CD14-positive monocyte (primary cell): ENCODE measurements around the gene RCE1. TPM values are rescaled to one million over a fixed set of nuclear protein-coding genes. Genes with fewer than 3 reads are reported as not detected.

Experiments
- DNase-seq, 3 donors: peaks; one replicate each; pipeline ENCODE4 v3.0.0-alpha.2; 2011 to 2022
- H2AFZ ChIP-seq: 2 replicates; pipeline ENCODE4 v1.6.0; 2012; ENCODE audit warnings: mild to moderate bottlenecking, low read depth, low read length, inconsistent platforms; ENCODE audit not compliant: insufficient read depth, poor library complexity, severe bottlenecking
- H3K27ac ChIP-seq, 2 donors: 1 replicate in 1 of 2; 2 replicates in 1 of 2; pipeline ENCODE4 v1.5.1; 2012 to 2013; ENCODE audit warnings: low read length in 2 of 2, control low read depth in 1 of 2, inconsistent platforms in 1 of 2, low read depth in 1 of 2, mild to moderate bottlenecking in 1 of 2
- H3K27me3 ChIP-seq, 2 donors: one replicate each; pipeline versions ENCODE4 v1.6.0 to v1.6.1; 2011 to 2013; ENCODE audit warnings: low read length in 2 of 2; ENCODE audit not compliant: control insufficient read depth in 2 of 2, insufficient read depth in 2 of 2
- H3K36me3 ChIP-seq, 2 donors: replicated peaks in 1 of 2; 1 replicate in 1 of 2; 2 replicates in 1 of 2; pipeline versions ENCODE4 v1.5.1 to v1.6.1; 2012 to 2013; ENCODE audit warnings: low read length in 2 of 2, control low read depth in 1 of 2, inconsistent platforms in 1 of 2, mild to moderate bottlenecking in 1 of 2; ENCODE audit not compliant: insufficient read depth in 2 of 2, control insufficient read depth in 1 of 2
- H3K4me1 ChIP-seq, 2 donors: 1 replicate in 1 of 2; 2 replicates in 1 of 2; pipeline versions ENCODE4 v1.5.1 to v1.6.1; 2012 to 2013; ENCODE audit warnings: low read length in 2 of 2, control low read depth in 1 of 2, inconsistent platforms in 1 of 2, mild to moderate bottlenecking in 1 of 2, moderate library complexity in 1 of 2; ENCODE audit not compliant: insufficient read depth in 2 of 2, control insufficient read depth in 1 of 2
- H3K4me2 ChIP-seq: replicated peaks from 2 replicates; pipeline ENCODE3; 2012; ENCODE audit warnings: low read length, moderate library complexity, mild to moderate bottlenecking; ENCODE audit not compliant: poor library complexity, severe bottlenecking; ENCODE audit errors: extremely low read depth
- H3K4me3 ChIP-seq, 3 experiments: fragments of 200-600 bp in 1 of 3; sonication (generic) in 1 of 3; replicated peaks in 1 of 3; 1 replicate in 2 of 3; 2 replicates in 1 of 3; pipeline ENCODE4 v1.5.1; 2011 to 2013; ENCODE audit warnings: low read length in 3 of 3, mild to moderate bottlenecking in 3 of 3, control low read depth in 2 of 3, low read depth in 2 of 3, inconsistent platforms in 1 of 3, moderate library complexity in 1 of 3
- H3K79me2 ChIP-seq: 2 replicates; pipeline ENCODE4 v1.6.0; 2012; ENCODE audit warnings: mild to moderate bottlenecking, control low read depth, inconsistent platforms, low read length, moderate library complexity; ENCODE audit not compliant: insufficient read depth
- H3K9ac ChIP-seq: 2 replicates; pipeline ENCODE4 v1.6.0; 2017; ENCODE audit warnings: low read length, mild to moderate bottlenecking; ENCODE audit not compliant: insufficient read depth, poor library complexity, severe bottlenecking
- H3K9me3 ChIP-seq, 2 donors: replicated peaks in 1 of 2; 1 replicate in 1 of 2; 2 replicates in 1 of 2; pipeline versions ENCODE4 v1.5.1 to v1.6.1; 2012 to 2013; ENCODE audit warnings: low read length in 2 of 2, control low read depth in 1 of 2; ENCODE audit not compliant: control insufficient read depth in 1 of 2, insufficient read depth in 1 of 2
- H4K20me1 ChIP-seq: 2 replicates; pipeline ENCODE4 v1.6.0; 2012; ENCODE audit warnings: mild to moderate bottlenecking, low read length, control low read depth, moderate library complexity; ENCODE audit not compliant: insufficient read depth
- H3K27ac Mint-ChIP-seq, 7 donors: one replicate each; pipeline ENCODE4 v1.8.0; 2020; ENCODE audit warnings: mild to moderate bottlenecking in 7 of 7, mixed read lengths in 7 of 7, moderate library complexity in 6 of 7, inconsistent platforms in 2 of 7
- H3K27me3 Mint-ChIP-seq, 3 donors: one replicate each; pipeline ENCODE4 v1.8.0; 2021 to 2022; ENCODE audit warnings: low read depth in 3 of 3, mild to moderate bottlenecking in 3 of 3, mixed read lengths in 3 of 3, moderate library complexity in 3 of 3, inconsistent platforms in 1 of 3
- H3K36me3 Mint-ChIP-seq, 2 donors: one replicate each; pipeline ENCODE4 v1.8.0; 2020; ENCODE audit warnings: mixed read lengths in 2 of 2, inconsistent platforms in 1 of 2, mild to moderate bottlenecking in 1 of 2
- H3K4me1 Mint-ChIP-seq: one replicate; pipeline ENCODE4 v1.8.0; 2020; ENCODE audit warnings: mild to moderate bottlenecking, mixed read lengths
- H3K4me3 Mint-ChIP-seq, 2 donors: one replicate each; pipeline ENCODE4 v1.8.0; 2020; ENCODE audit warnings: mild to moderate bottlenecking in 2 of 2, mixed read lengths in 2 of 2, moderate library complexity in 1 of 2
- H3K9me3 Mint-ChIP-seq, 7 donors: one replicate each; pipeline ENCODE4 v1.8.0; 2020 to 2022; ENCODE audit warnings: mixed read lengths in 7 of 7, mild to moderate bottlenecking in 6 of 7, moderate library complexity in 6 of 7, inconsistent platforms in 2 of 7
- CTCF ChIP-seq: fragments of 200-600 bp; IDR thresholded peaks from one replicate; pipeline ENCODE4 v1.8.0; 2022; ENCODE audit warnings: antibody characterized with exemption, mild to moderate bottlenecking
- WGBS: methylation state at CpG from one replicate; pipeline ENCODE4 v1.1.5; 2013; ENCODE audit warnings: missing lambda C conversion rate; ENCODE audit not compliant: insufficient coverage; 5-methylcytosine and 5-hydroxymethylcytosine counted together
- intact Hi-C, 2 donors: fragments of 100-400 bp; cut with micrococcal nuclease; formaldehyde crosslinking; loops; one replicate each; pipeline versions ENCODE4 v1.15.0 to v1.15.1; 2023
- polyA plus RNA-seq, 3 donors: library from polyadenylated mRNA; depleted of rRNA in 1 of 3; unstranded in 2 of 3; stranded (reverse) in 1 of 3; fragments of 300-500 nt in 2 of 3; fragments of >200 nt in 1 of 3; fragmentation: Illumina TruSeq in 2 of 3; gene quantifications; 1 replicate in 2 of 3; 2 replicates in 1 of 3; pipeline ENCODE4 v1.2.3, GENCODE V29; 2012 to 2021

The RCE1 gene
- polyA plus RNA-seq, 3 donors = 20.3 to 24.7 (median 22.8) TPM

DNA sequence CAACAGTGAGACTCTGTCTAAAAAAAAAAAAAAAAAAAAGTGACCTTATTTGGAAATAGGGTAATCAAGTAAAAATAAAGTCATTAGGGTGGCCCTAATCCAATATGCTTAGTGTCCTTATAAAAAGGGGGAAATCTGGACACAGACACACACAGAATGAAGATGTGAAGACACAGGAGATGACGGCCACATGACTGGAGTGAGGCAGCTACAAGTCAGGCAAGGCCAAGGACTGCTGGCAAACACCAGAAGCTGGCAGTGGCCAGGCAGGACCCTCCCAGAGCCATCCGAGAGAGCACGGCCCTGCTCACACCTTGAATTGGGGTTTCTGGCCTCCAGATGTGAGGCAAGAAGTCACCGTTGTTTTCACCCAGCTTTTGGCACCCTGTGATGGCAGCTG, 42.2 kb downstream of the RCE1 start:
- H3K36me3 ChIP-seq = no peaks in the 10 kb centered on the region
- Mint-ChIP-seq H3K36me3 (peaks cover 0 to 3% of the 10 kb centered on the region in 2 donors), H3K9me3 (peaks cover 0 to 2% (median 0%) of the 10 kb centered on the region in 7 donors), H3K4me3 (no peak overlapping the region), H3K27ac (no peak overlapping the region), H3K27me3 (peaks cover 1 to 5% (median 4%) of the 10 kb centered on the region in 3 donors), H3K4me1 (peaks cover 11% of the 10 kb centered on the region)
- TF ChIP-seq CTCF = no peak
- H4K20me1 ChIP-seq = no peaks in the 10 kb centered on the region
- H3K4me1 ChIP-seq = peaks cover 0 to 4% of the 10 kb centered on the region in 2 donors
- no peak overlapping the region for H3K27ac ChIP-seq
- intact Hi-C loops = no loop called here
- H3K79me2 ChIP-seq = no peaks in the 10 kb centered on the region
- no peak for DNase-seq
- no peaks in the 10 kb centered on the region for H3K27me3 ChIP-seq
- no peaks in the 10 kb centered on the region for H3K9me3 ChIP-seq
- H3K9ac ChIP-seq = no peak overlapping the region
- WGBS = 90% methylated on average over 3 of the region's 4 CpGs
- no peak overlapping the region for H3K4me2 ChIP-seq
- no peak overlapping the region for H2AFZ ChIP-seq
- no peak overlapping the region for H3K4me3 ChIP-seq

DNA sequence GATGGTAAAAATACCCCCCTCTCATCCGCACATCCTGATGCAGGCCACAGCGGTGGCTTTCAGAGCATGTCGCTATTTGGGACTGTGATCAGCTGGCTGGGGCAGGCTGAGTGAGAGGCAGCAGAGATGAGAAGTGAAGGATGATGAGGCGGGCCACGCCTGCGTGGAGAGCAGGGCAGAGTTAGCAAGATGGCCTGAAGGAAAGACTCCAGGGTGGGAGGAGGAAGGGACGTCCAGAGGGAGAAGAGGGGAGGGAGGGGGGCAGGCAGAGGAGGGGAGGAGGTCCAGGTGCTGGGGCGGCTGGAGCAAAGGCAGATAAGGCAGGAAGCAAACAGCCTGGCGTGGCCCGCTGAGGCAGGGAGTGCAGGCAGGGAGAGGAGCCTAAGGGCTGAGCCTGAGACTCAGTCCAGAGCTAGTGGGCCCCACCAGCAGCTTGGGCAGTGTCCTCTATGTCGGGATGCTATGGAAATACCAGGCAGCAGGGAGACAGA, 42.8 kb downstream of the RCE1 start:
- intact Hi-C loops = no loop called here
- no peaks in the 10 kb centered on the region for H3K27me3 ChIP-seq
- H3K36me3 ChIP-seq = no peaks in the 10 kb centered on the region
- H3K4me3 ChIP-seq = no peak overlapping the region
- Mint-ChIP-seq H3K27ac (no peak overlapping the region), H3K4me3 (no peak overlapping the region), H3K27me3 (peaks cover 1 to 6% (median 3%) of the 10 kb centered on the region in 3 donors), H3K36me3 (peaks cover 0 to 3% of the 10 kb centered on the region in 2 donors), H3K4me1 (peaks cover 5% of the 10 kb centered on the region), H3K9me3 (peaks cover 0 to 2% (median 0%) of the 10 kb centered on the region in 7 donors)
- H4K20me1 ChIP-seq = no peaks in the 10 kb centered on the region
- no peak for DNase-seq
- H3K4me2 ChIP-seq = no peak overlapping the region
- H3K79me2 ChIP-seq = no peaks in the 10 kb centered on the region
- H3K4me1 ChIP-seq = no peaks in the 10 kb centered on the region
- 82% methylated on average over 9 of the region's 11 CpGs for whole genome bisulfite sequencing
- H3K9ac ChIP-seq = no peak overlapping the region
- H2AFZ ChIP-seq = no peak overlapping the region
- TF ChIP-seq CTCF = no peak
- H3K27ac ChIP-seq = no peak overlapping the region
- no peaks in the 10 kb centered on the region for H3K9me3 ChIP-seq
